ENCODE results near the gene PTPN7. TPM values are rescaled to one million over a fixed set of nuclear protein-coding genes. Genes with fewer than 3 reads are reported as not detected.
A peak's percentile ranks its signal among the peaks of the same experiment; 100 is the strongest.

Gene PTPN7
- total and polyA plus RNA-seq, 10 of the 15 experiments (the other 5 are each of a cell fraction or from before 2014, with no cell fraction given) = 7.9 to 117 (median 102) TPM

GRCh38 chr1:202189918-202190715 is 29.7 kb upstream of the PTPN7 start:
- BruUV-seq (replicated peaks) = no TSS peak
- H3K9me3 ChIP-seq (replicated peaks; ENCODE audit: control insufficient read depth, insufficient read depth, low read length) = no peaks in the 10 kb centered on the region
- H3K36me3 ChIP-seq (ENCODE audit: control insufficient read depth in 2 of 2, insufficient read depth in 2 of 2, low read length in 1 of 2) = no peaks in the 10 kb centered on the region
- no peaks in the 10 kb centered on the region for H3K79me2 ChIP-seq (ENCODE audit: control insufficient read depth, insufficient read depth, low read length)
- no peak overlapping the region for H3K4me2 ChIP-seq (ENCODE audit: control insufficient read depth, insufficient read depth)
- H3K4me3 ChIP-seq = no peak overlapping the region
- ChIA-PET RAD21 (ENCODE audit: unreplicated experiment) (interaction anchor here (1.0 to 2.6 kb wide), 6 partner anchors 30 to 529 kb away, joined by 3 to 19 read pairs (median 7); partner anchors contain the start of gene PTPN7), SMC1A (ENCODE audit: uncharacterized antibody, unreplicated experiment) (interaction anchor here (0.6 to 2.9 kb wide), 8 partner anchors 10 to 529 kb away, joined by 3 to 19 read pairs (median 4); partner anchors contain the start of gene PTPN7), CTCF (interaction anchor here (0.6 to 12.4 kb wide), 24 partner anchors 10 to 535 kb away, joined by 3 to 171 read pairs (median 5); partner anchors contain the start of genes PTPN7 and UBE2T), POLR2A (interaction anchor here (1.3 kb wide), 1 partner anchor 28 kb away, joined by 4 read pairs; no protein-coding TSS in a partner anchor)
- H3K9ac ChIP-seq (ENCODE audit: control insufficient read depth, insufficient read depth, low read length) = no peak overlapping the region
- H3K27me3 ChIP-seq (replicated peaks in 1 of 2; ENCODE audit: control insufficient read depth in 2 of 2, insufficient read depth in 2 of 2, low read length in 1 of 2) = peaks cover 4 to 11% of the 10 kb centered on the region in 2 experiments
- H4K20me1 ChIP-seq (ENCODE audit: control insufficient read depth, insufficient read depth) = no peaks in the 10 kb centered on the region
- no peak for TF ChIP-seq CTCF (IDR thresholded peaks at IDR 0.05 in 2 of 3, conservative IDR thresholded peaks at IDR 0.05 in 1 of 3; ENCODE audit: control insufficient read depth in 2 of 3, extremely low read depth in 1 of 3, insufficient read depth in 1 of 3, low read depth in 3 of 3, low read length in 3 of 3)
- TF ChIP-seq ZBTB4 (CRISPR knock-in tag; IDR thresholded peaks at IDR 0.05) = no peak
- TF ChIP-seq NFYB (IDR thresholded peaks at IDR 0.05; ENCODE audit: insufficient read depth, low read depth, low read length) = no peak
- TF ChIP-seq MXI1 (IDR thresholded peaks at IDR 0.05; ENCODE audit: low read depth, low read length) = no peak
- no peak for TF ChIP-seq CBFB (IDR thresholded peaks at IDR 0.05; ENCODE audit: low read depth)
- TF ChIP-seq JUNB (IDR thresholded peaks at IDR 0.05) = no peak
- TF ChIP-seq CHD4 (IDR thresholded peaks at IDR 0.05) = no peak
- no peak overlapping the region for H2AFZ ChIP-seq (ENCODE audit: control insufficient read depth, low read depth, low read length)
- FAIRE-seq (no peak), DNase-seq (ENCODE audit: low read depth, low spot score) (no peak), ATAC-seq (peak; percentile 32; the same call in 2 of the 3 replicates)
- in situ Hi-C loops (cut with MboI) (loop anchor here (5.0 kb wide), 1 partner anchor 122 kb away; no protein-coding TSS in a partner anchor), intact Hi-C loops (cut with micrococcal nuclease; ENCODE audit: unreplicated experiment) (loop anchor here (5.0 to 10.0 kb wide), 2 partner anchors 47 to 85 kb away; no protein-coding TSS in a partner anchor)
- H3K27ac ChIP-seq (ENCODE audit: control insufficient read depth, insufficient read depth) = no peak overlapping the region
- H3K4me1 ChIP-seq (ENCODE audit: control insufficient read depth, insufficient read depth, low read length) = no peaks in the 10 kb centered on the region
- WGBS (ENCODE audit: insufficient coverage, insufficient replicate concordance, low lambda C conversion rate, missing lambda C conversion rate) = 22% methylated on average over 7 of the region's 7 CpGs
